ENCODE data around the gene C1QTNF6.

- no peak for TF ChIP-seq CTCF (IDR thresholded peaks at IDR 0.05; ENCODE audit: insufficient read depth, low read length)
- no peak for TF ChIP-seq POLR2AphosphoS5 (IDR thresholded peaks at IDR 0.05; ENCODE audit: low read depth)
- no peak for TF ChIP-seq REST (IDR thresholded peaks at IDR 0.05; ENCODE audit: insufficient replicate concordance, low read depth)
- no peak for TF ChIP-seq GABPA (IDR thresholded peaks at IDR 0.05; ENCODE audit: low read depth)
- TF ChIP-seq SPI1 (IDR thresholded peaks at IDR 0.05; ENCODE audit: borderline replicate concordance, low read depth), result no peak
Observed at GRCh38 chr22:37209140-37209845, 21.2 kb upstream of the C1QTNF6 start.
